ENCODE results near the gene CRYZ.

CRYZ gene

GRCh38 chr1:74699331-74699730 is 33.5 kb downstream of the CRYZ start:
- Histone ChIP-seq H3K27me3 (ENCODE audit: insufficient read depth, low read length) (no peaks in the 10 kb centered on the region), H3K4me1 (ENCODE audit: insufficient read depth, low read length) (no peaks in the 10 kb centered on the region), H3K4me3 (ENCODE audit: low read length) (no peak overlapping the region), H3K36me3 (ENCODE audit: insufficient read depth, low read length) (peaks cover 17% of the 10 kb centered on the region), H3K27ac (ENCODE audit: low read depth, low read length) (no peak overlapping the region), H3K9me3 (ENCODE audit: insufficient read depth, low read depth, low read length) (no peaks in the 10 kb centered on the region), H3K9ac (ENCODE audit: low read depth, low read length) (no peak overlapping the region)

GRCh38 chr1:74697832-74698231 is 35.0 kb downstream of the CRYZ start:
- no peak overlapping the region for H3K9ac ChIP-seq (ENCODE audit: low read depth, low read length)
- H3K9me3 ChIP-seq (ENCODE audit: insufficient read depth, low read depth, low read length), result no peaks in the 10 kb centered on the region
- no peaks in the 10 kb centered on the region for H3K4me1 ChIP-seq (ENCODE audit: insufficient read depth, low read length)
- no peak overlapping the region for H3K4me3 ChIP-seq (ENCODE audit: low read length)
- whole genome bisulfite sequencing, result 94% methylated on average over 2 of the region's 2 CpGs
- H3K36me3 ChIP-seq (ENCODE audit: insufficient read depth, low read length), result peaks cover 8% of the 10 kb centered on the region; the same call in 1 of the 2 replicates
- H3K27me3 ChIP-seq (ENCODE audit: insufficient read depth, low read length), result no peaks in the 10 kb centered on the region
- no peak overlapping the region for H3K27ac ChIP-seq (ENCODE audit: low read depth, low read length)

DNA sequence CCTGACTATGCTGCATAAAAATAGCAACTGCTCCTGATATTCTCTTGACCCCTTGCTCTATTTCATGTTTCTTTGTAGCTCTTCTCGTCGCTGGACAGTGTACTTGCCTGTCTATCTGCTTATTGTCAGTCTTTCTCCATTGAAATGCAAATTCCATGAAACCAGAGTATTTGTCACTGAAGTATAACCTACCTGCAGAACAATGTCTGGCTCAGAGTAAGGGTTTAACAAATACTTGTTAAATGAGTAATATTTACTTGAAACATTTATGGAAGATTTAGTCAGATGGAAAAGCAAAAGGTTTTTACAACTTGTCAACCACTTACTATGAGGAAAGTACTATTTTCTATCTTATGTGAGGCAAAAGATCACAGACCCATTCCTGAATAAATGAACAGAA is 39.4 kb downstream of the CRYZ start:
- Histone ChIP-seq H3K27me3 (ENCODE audit: insufficient read depth, low read length) (no peaks in the 10 kb centered on the region), H3K4me1 (ENCODE audit: insufficient read depth, low read length) (no peaks in the 10 kb centered on the region; the same call in 1 of the 2 replicates), H3K4me3 (ENCODE audit: low read length) (no peak overlapping the region), H3K9ac (ENCODE audit: low read depth, low read length) (no peak overlapping the region), H3K27ac (ENCODE audit: low read depth, low read length) (no peak overlapping the region), H3K36me3 (ENCODE audit: insufficient read depth, low read length) (no peaks in the 10 kb centered on the region), H3K9me3 (ENCODE audit: insufficient read depth, low read depth, low read length) (no peaks in the 10 kb centered on the region)
- WGBS, result 90% methylated on average over 2 of the region's 2 CpGs

DNA sequence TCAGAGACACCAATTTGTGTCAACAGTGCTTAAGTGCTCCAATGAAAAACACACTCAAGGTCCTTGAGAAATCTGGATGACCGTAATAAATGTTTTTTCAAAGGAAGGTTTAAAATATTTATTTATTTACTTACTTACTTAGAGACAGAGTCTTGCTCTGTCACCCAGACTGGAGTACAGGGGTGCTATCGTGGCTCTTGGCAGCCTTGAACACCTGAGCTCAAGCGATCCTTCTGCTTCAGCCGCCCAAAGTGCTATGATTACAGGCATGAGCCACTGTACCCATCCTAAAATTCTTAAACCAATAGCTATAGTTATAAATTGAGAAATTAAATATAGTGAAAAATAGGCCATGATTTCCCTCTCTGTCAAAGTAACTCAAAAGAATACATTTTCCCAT is 41.9 kb downstream of the CRYZ start:
- H3K27me3 ChIP-seq (ENCODE audit: insufficient read depth, low read length), result no peaks in the 10 kb centered on the region
- H3K27ac ChIP-seq (ENCODE audit: low read depth, low read length), result no peak overlapping the region
- no peak overlapping the region for H3K4me3 ChIP-seq (ENCODE audit: low read length)
- no peak overlapping the region for H3K9ac ChIP-seq (ENCODE audit: low read depth, low read length)
- H3K9me3 ChIP-seq (ENCODE audit: insufficient read depth, low read depth, low read length), result no peaks in the 10 kb centered on the region
- H3K4me1 ChIP-seq (ENCODE audit: insufficient read depth, low read length), result no peaks in the 10 kb centered on the region; the same call in 1 of the 2 replicates
- no peaks in the 10 kb centered on the region for H3K36me3 ChIP-seq (ENCODE audit: insufficient read depth, low read length)
- 95% methylated on average over 3 of the region's 4 CpGs for WGBS

DNA sequence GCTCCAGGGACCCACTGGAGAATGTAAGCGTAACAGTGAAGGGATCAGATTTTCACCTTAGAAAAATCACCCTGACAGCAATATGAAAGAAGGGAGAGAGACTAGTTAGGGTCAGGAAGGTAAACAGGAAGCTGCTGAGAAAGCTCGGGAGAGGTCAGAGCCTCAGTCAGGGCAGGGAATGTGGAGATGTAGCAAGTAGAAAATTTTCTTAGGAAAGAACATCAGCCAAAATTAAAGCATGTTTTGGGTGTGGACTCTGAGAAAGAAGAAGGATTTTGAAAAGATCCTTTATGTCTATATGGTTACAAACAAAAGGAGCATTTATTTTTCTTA is 42.5 kb downstream of the CRYZ start:
- WGBS, result 57% methylated on average over 2 of the region's 2 CpGs
- Histone ChIP-seq H3K9ac (ENCODE audit: low read depth, low read length) (no peak overlapping the region), H3K4me3 (ENCODE audit: low read length) (no peak overlapping the region), H3K36me3 (ENCODE audit: insufficient read depth, low read length) (no peaks in the 10 kb centered on the region), H3K27ac (ENCODE audit: low read depth, low read length) (no peak overlapping the region), H3K9me3 (ENCODE audit: insufficient read depth, low read depth, low read length) (no peaks in the 10 kb centered on the region), H3K27me3 (ENCODE audit: insufficient read depth, low read length) (no peaks in the 10 kb centered on the region), H3K4me1 (ENCODE audit: insufficient read depth, low read length) (no peaks in the 10 kb centered on the region; the same call in 1 of the 2 replicates)

GRCh38 chr1:74689621-74690363 is 43.1 kb downstream of the CRYZ start:
- no peaks in the 10 kb centered on the region for H3K27me3 ChIP-seq (ENCODE audit: insufficient read depth, low read length)
- WGBS, result 36% methylated on average over 3 of the region's 5 CpGs
- H3K9ac ChIP-seq (ENCODE audit: low read depth, low read length), result no peak overlapping the region
- H3K27ac ChIP-seq (ENCODE audit: low read depth, low read length), result no peak overlapping the region
- H3K36me3 ChIP-seq (ENCODE audit: insufficient read depth, low read length), result no peaks in the 10 kb centered on the region
- no peak overlapping the region for H3K4me3 ChIP-seq (ENCODE audit: low read length)
- no peaks in the 10 kb centered on the region for H3K9me3 ChIP-seq (ENCODE audit: insufficient read depth, low read depth, low read length)
- H3K4me1 ChIP-seq (ENCODE audit: insufficient read depth, low read length), result no peaks in the 10 kb centered on the region; the same call in 1 of the 2 replicates

DNA sequence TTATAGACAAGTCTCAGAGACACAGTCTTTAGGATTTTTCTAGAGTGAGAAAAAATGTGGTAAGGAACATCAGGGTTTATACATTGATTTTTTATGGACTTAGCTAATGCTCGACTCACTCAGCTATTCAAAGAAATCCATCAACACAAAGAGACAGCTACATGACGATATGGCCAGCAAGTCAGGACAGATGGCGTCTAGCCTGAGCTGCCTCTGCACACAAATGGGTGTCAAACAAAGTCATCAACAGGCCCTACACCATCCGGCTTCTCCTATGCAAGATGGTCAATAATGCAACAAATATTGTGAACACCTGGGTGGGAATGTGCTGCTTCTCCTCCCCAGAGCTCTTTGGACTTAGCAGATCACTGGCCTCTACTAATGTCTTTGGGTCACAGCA is 45.9 kb downstream of the CRYZ start:
- no peak overlapping the region for H3K9ac ChIP-seq (ENCODE audit: low read depth, low read length)
- H3K4me3 ChIP-seq (ENCODE audit: low read length), result no peak overlapping the region
- H3K27ac ChIP-seq (ENCODE audit: low read depth, low read length), result no peak overlapping the region
- no peaks in the 10 kb centered on the region; the same call in 1 of the 2 replicates for H3K4me1 ChIP-seq (ENCODE audit: insufficient read depth, low read length)
- H3K36me3 ChIP-seq (ENCODE audit: insufficient read depth, low read length), result no peaks in the 10 kb centered on the region
- H3K9me3 ChIP-seq (ENCODE audit: insufficient read depth, low read depth, low read length), result no peaks in the 10 kb centered on the region
- no peaks in the 10 kb centered on the region for H3K27me3 ChIP-seq (ENCODE audit: insufficient read depth, low read length)
- WGBS, result 97% methylated on average over 4 of the region's 4 CpGs

GRCh38 chr1:74684301-74684700 is 48.5 kb downstream of the CRYZ start:
- Histone ChIP-seq H3K9me3 (ENCODE audit: insufficient read depth, low read depth, low read length) (no peaks in the 10 kb centered on the region), H3K36me3 (ENCODE audit: insufficient read depth, low read length) (no peaks in the 10 kb centered on the region), H3K4me1 (ENCODE audit: insufficient read depth, low read length) (no peaks in the 10 kb centered on the region), H3K27me3 (ENCODE audit: insufficient read depth, low read length) (no peaks in the 10 kb centered on the region), H3K9ac (ENCODE audit: low read depth, low read length) (no peak overlapping the region), H3K4me3 (ENCODE audit: low read length) (no peak overlapping the region), H3K27ac (ENCODE audit: low read depth, low read length) (no peak overlapping the region)
- 100% methylated on average over 2 of the region's 2 CpGs for WGBS

DNA sequence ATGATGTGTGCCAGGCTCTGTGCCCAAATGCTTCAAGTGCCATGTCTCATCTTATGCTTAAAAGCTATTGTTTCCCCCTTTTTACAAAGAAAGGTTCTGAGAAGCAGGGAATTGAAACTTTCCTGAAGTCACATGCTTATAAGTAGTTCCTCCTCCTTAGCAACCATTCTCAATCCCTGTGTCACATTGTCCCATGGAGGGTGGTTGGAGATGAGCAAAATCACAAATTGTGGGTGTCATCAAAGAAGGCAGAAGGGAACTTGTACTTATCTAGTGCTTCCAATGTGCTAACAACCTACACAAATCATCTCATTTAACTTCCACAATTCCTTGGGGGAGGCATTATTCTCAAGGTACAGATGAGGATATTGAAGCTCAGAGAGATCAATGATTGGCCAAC is 49.2 kb downstream of the CRYZ start:
- Histone ChIP-seq H3K27ac (ENCODE audit: low read depth, low read length) (no peak overlapping the region), H3K36me3 (ENCODE audit: insufficient read depth, low read length) (no peaks in the 10 kb centered on the region), H3K27me3 (ENCODE audit: insufficient read depth, low read length) (no peaks in the 10 kb centered on the region), H3K9me3 (ENCODE audit: insufficient read depth, low read depth, low read length) (no peaks in the 10 kb centered on the region), H3K9ac (ENCODE audit: low read depth, low read length) (no peak overlapping the region), H3K4me3 (ENCODE audit: low read length) (no peak overlapping the region), H3K4me1 (ENCODE audit: insufficient read depth, low read length) (no peaks in the 10 kb centered on the region)

DNA sequence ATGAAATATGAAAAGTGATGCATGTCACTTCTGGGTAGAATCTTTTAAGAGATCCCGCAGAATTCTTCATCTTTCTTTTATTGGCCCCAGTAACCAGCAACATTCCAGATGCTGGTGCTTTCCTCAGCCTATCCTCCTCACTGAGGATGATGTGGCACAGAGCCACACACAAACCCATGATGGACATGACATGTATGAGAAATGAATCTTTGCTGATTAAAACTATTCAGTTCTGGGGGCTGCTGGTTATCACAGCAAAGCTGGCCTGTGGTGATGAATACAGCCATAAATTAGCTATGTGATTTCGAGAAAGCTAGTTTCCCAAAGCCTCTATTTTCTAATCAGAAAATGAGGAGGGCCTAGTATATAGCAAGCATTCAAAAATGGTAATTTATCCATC is 51.0 kb downstream of the CRYZ start:
- Histone ChIP-seq H3K4me1 (ENCODE audit: insufficient read depth, low read length) (no peaks in the 10 kb centered on the region), H3K9me3 (ENCODE audit: insufficient read depth, low read depth, low read length) (no peaks in the 10 kb centered on the region), H3K27me3 (ENCODE audit: insufficient read depth, low read length) (no peaks in the 10 kb centered on the region), H3K4me3 (ENCODE audit: low read length) (no peak overlapping the region), H3K9ac (ENCODE audit: low read depth, low read length) (no peak overlapping the region), H3K36me3 (ENCODE audit: insufficient read depth, low read length) (no peaks in the 10 kb centered on the region), H3K27ac (ENCODE audit: low read depth, low read length) (no peak overlapping the region)
- WGBS, result 100% methylated on average over 2 of the region's 2 CpGs

DNA sequence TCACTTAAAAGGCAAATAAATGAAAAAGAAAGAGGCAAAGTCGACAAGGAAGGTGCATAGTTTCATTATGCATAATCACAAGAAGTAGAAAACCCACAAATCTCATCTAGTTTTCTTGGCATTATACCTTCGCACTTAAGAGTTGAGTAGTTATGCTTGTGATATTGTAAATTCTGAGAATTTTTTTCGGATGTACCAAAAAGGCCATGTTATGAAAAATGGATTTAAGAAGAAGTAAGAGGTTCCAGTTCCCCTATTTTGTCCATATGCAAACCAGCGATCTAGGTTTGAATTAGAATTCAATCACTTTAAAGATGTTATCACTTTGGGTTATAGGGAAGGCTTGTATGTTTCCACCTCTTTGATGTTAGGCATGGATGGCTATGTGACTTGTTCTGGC is 51.4 kb downstream of the CRYZ start:
- 97% methylated on average over 3 of the region's 4 CpGs for WGBS

GRCh38 chr1:74681001-74681400 is 51.8 kb downstream of the CRYZ start:
- Histone ChIP-seq H3K4me3 (ENCODE audit: low read length) (no peak overlapping the region), H3K36me3 (ENCODE audit: insufficient read depth, low read length) (no peaks in the 10 kb centered on the region), H3K27ac (ENCODE audit: low read depth, low read length) (no peak overlapping the region), H3K4me1 (ENCODE audit: insufficient read depth, low read length) (no peaks in the 10 kb centered on the region), H3K9ac (ENCODE audit: low read depth, low read length) (no peak overlapping the region), H3K9me3 (ENCODE audit: insufficient read depth, low read depth, low read length) (no peaks in the 10 kb centered on the region), H3K27me3 (ENCODE audit: insufficient read depth, low read length) (no peaks in the 10 kb centered on the region)
- 86% methylated on average over 3 of the region's 3 CpGs for WGBS

More for the DNA sequence above, 51.4 kb downstream of the CRYZ start:
- Histone ChIP-seq H3K36me3 (ENCODE audit: insufficient read depth, low read length) (no peaks in the 10 kb centered on the region), H3K4me3 (ENCODE audit: low read length) (no peak overlapping the region), H3K4me1 (ENCODE audit: insufficient read depth, low read length) (no peaks in the 10 kb centered on the region), H3K27ac (ENCODE audit: low read depth, low read length) (no peak overlapping the region), H3K27me3 (ENCODE audit: insufficient read depth, low read length) (no peaks in the 10 kb centered on the region), H3K9ac (ENCODE audit: low read depth, low read length) (no peak overlapping the region), H3K9me3 (ENCODE audit: insufficient read depth, low read depth, low read length) (no peaks in the 10 kb centered on the region)
